Uterus (tissue), 4 donors: ENCODE data around the gene ZMYND19. TPM values are rescaled to one million over a fixed set of nuclear protein-coding genes. Genes with fewer than 3 reads are reported as not detected.
"Not testable (repeated sequence)": the region's sequence is repeated elsewhere in the genome, so short reads cannot be mapped to it uniquely, and the experiment has no call there.

Experiments
- DNase-seq, 2 donors: peaks; one replicate each; pipeline ENCODE4 v3.0.0-alpha.2; 2019 to 2020
- H3K27ac ChIP-seq, 2 donors: fragments of 200-600 bp; sonication (generic); 1 replicate in 1 of 2; 2 replicates in 1 of 2; pipeline ENCODE4 v1.5.1; 2016 to 2018
- H3K27me3 ChIP-seq, 2 donors: fragments of 200-600 bp; sonication (generic); one replicate each; pipeline ENCODE4 v1.5.1; 2018 to 2019; ENCODE audit warnings: control low read depth in 1 of 2
- H3K36me3 ChIP-seq, 2 donors: fragments of 200-600 bp; sonication (generic); one replicate each; pipeline ENCODE4 v1.5.1; 2019; ENCODE audit warnings: control low read depth in 1 of 2
- H3K4me1 ChIP-seq, 2 donors: fragments of 200-600 bp; sonication (generic); one replicate each; pipeline ENCODE4 v1.5.1; 2018 to 2019; ENCODE audit warnings: control low read depth in 1 of 2
- H3K4me3 ChIP-seq, 2 donors: fragments of 200-600 bp; sonication (generic); 1 replicate in 1 of 2; 2 replicates in 1 of 2; pipeline ENCODE4 v1.5.1; 2018 to 2019; ENCODE audit warnings: mild to moderate bottlenecking in 1 of 2
- H3K9me3 ChIP-seq, 2 donors: fragments of 200-600 bp; sonication (generic); one replicate each; pipeline ENCODE4 v1.5.1; 2019; ENCODE audit warnings: control low read depth in 1 of 2
- CTCF ChIP-seq, 4 experiments: fragments of 200-600 bp in 2 of 4; fragments of 450-650 bp in 2 of 4; sonication (generic) in 2 of 4; IDR thresholded peaks; one replicate each; pipeline ENCODE4 v1.5.1; 2016 to 2019; ENCODE audit warnings: antibody characterized with exemption in 4 of 4, mild to moderate bottlenecking in 2 of 4, moderate library complexity in 1 of 4
- POLR2A ChIP-seq, 2 donors: fragments of 450-650 bp; IDR thresholded peaks; one replicate each; pipeline ENCODE4 v1.6.1; 2016; ENCODE audit warnings: antibody characterized with exemption in 2 of 2, mild to moderate bottlenecking in 1 of 2, moderate library complexity in 1 of 2
- intact Hi-C: fragments of 100-400 bp; cut with DNase I; formaldehyde crosslinking; loops from one replicate; pipeline ENCODE4 v1.15.1; 2023; ENCODE audit warnings: low total_unique reads
- total RNA-seq, 4 donors: library from RNA; depleted of rRNA in 3 of 4; stranded (reverse); fragments of >200 nt in 3 of 4; gene quantifications; one replicate each; pipeline versions ENCODE4 v1.1.0 to v1.2.4, GENCODE V29; 2014 to 2023
- donor health status: DM: yes; HTN: yes; CAD: no.

ZMYND19 gene
- total RNA-seq, 4 donors from 2014 or later = 14.7 to 26.4 (median 16.3) TPM

DNA sequence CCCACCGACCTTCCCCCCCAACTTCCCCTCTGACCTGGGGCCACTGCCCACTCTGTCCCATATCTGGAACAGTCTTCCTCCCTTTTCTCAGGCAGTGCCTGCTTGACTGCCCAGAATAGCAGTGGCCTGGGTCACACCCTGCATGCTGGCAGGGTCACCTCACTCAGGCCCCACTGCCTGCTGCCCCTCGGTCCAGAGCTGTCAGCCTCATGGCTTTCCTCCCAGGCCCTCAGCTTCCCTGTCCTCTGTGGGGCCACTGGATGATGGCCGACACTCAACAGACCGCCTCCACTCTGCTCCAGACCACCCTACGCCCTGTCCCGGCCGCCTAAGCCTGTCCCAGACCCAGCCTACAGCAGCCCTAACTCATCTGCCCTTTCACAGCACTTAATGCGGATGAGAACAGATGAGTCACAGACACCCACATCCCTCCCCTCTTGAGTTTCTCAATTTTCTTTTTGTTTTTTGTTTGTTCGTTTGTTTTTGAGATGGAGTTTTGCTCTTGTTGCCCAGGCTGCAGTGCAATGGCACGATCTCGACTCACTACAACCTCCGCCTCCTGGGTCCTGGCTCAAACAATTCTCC lies 46.0 kb downstream of the ZMYND19 start:
- no peak for DNase-seq
- Histone ChIP-seq H3K27ac (peak overlapping the region; percentile 54 to 66), H3K4me1 (no peaks in the 10 kb centered on the region), H3K36me3 (no peaks in the 10 kb centered on the region), H3K27me3 (no peaks in the 10 kb centered on the region), H3K4me3 (no peak overlapping the region), H3K9me3 (no peaks in the 10 kb centered on the region)
- TF ChIP-seq POLR2A (IDR thresholded peaks at IDR 0.05) (no peak), CTCF (IDR thresholded peaks at IDR 0.05) (no peak)
- intact Hi-C loops = no loop called here

DNA sequence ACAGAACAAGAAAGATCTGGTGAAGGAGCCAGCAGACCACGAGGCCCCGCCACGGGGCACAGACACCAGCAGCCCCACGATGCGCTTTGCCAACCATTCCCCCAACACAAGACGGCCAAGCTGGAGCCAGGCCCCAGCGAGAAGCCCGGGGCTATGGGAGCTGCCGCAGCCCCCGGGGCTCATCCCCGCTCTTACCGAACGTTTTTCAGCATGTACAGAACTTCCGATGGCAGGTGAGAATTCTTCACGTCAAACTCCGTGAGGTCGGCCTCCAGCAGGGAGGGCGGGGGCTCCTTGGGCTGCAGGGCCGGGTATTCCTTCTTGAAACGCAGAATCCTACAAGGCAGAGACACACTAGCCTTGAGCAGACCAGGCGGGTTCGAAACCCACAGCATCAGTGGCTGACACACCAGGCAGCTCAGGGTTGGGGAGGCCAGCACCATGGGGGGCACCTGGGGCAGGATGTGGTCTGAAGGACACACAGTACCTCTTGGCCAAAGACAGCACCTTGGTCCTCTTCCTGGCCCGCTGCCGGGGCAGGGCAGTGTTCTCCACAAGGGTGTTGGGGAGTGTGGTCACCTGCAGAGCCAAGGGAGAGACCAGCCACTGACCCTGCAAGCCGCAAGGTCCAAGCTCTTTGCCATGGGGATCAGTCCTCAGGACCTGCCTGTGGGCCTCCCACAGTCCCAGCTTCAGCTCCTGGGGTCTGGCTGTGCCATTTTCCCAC lies 46.9 kb downstream of the ZMYND19 start:
- H3K4me3 ChIP-seq = no peak overlapping the region
- intact Hi-C loops = no loop called here
- no peaks in the 10 kb centered on the region for H3K36me3 ChIP-seq

DNA sequence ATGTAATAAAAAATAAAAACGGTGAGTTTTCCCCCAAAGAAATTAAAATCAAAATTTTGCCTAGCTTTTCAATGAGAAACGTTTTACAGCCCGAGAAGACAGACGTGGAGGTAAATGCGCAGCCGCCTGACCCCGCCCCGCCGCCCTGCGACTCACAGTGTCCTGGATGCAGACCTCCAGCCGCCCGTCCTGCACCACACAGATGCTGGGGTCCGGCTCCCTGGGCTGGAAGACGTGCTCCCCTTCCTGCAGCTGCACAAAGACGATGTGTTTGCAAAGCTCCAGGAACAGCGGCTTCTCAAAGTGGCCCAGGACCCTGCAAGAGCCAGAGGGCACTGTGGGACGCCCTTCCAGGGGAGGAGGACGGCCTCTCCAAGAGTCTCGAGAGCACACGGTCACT lies 47.8 kb downstream of the ZMYND19 start:
- Histone ChIP-seq H3K4me3 (no peak overlapping the region), H3K27ac (no peak overlapping the region), H3K27me3 (no peaks in the 10 kb centered on the region), H3K36me3 (no peaks in the 10 kb centered on the region), H3K9me3 (no peaks in the 10 kb centered on the region), H3K4me1 (no peaks in the 10 kb centered on the region)
- intact Hi-C loops = no loop called here
- TF ChIP-seq CTCF (IDR thresholded peaks at IDR 0.05) (no peak), POLR2A (IDR thresholded peaks at IDR 0.05) (no peak)
- DNase-seq = no peak

More for the DNA sequence above, 46.9 kb downstream of the ZMYND19 start:
- Histone ChIP-seq H3K27me3 (no peaks in the 10 kb centered on the region), H3K4me1 (no peaks in the 10 kb centered on the region), H3K27ac (peak overlapping the region in 1 of 2 donors; percentile 66), H3K9me3 (no peaks in the 10 kb centered on the region)
- TF ChIP-seq CTCF (IDR thresholded peaks at IDR 0.05) (no peak), POLR2A (IDR thresholded peaks at IDR 0.05) (no peak)
- no peak for DNase-seq

- H3K27me3 ChIP-seq = no peaks in the 10 kb centered on the region
- H3K9me3 ChIP-seq = no peaks in the 10 kb centered on the region
- H3K27ac ChIP-seq = no peak overlapping the region
- no peaks in the 10 kb centered on the region for H3K4me1 ChIP-seq
- no peak for DNase-seq
- intact Hi-C loops = no loop called here
- TF ChIP-seq CTCF (IDR thresholded peaks at IDR 0.05) (no peak), POLR2A (IDR thresholded peaks at IDR 0.05) (no peak)
- H3K36me3 ChIP-seq = no peaks in the 10 kb centered on the region
- H3K4me3 ChIP-seq = no peak overlapping the region
Observed at GRCh38 chr9:137540536-137540935, 49.8 kb downstream of the ZMYND19 start.

DNA sequence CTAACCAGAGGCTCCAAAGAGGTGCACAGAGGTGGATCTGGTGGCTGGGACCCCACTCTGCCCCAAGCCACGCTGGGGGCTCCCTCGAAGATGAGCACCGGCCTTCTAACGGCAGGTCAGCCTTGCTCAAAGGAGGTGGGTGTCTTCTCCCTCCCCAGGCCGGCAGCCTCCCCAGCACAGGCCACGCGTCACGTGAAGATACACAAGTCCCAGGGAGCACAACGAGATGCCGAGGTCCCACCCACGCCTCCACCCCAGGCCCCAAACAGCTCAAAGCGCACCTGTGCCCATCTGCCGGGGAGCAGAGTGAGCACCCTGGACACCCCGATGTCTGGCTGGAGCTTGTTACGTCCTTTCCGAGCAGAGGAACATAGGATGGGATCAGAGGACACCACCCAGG lies 52.3 kb downstream of the ZMYND19 start:
- H3K27me3 ChIP-seq = no peaks in the 10 kb centered on the region
- TF ChIP-seq CTCF (IDR thresholded peaks at IDR 0.05) = no peak
- TF ChIP-seq POLR2A (IDR thresholded peaks at IDR 0.05) = no peak
- H3K4me1 ChIP-seq = no peaks in the 10 kb centered on the region
- H3K27ac ChIP-seq = no peak overlapping the region
- intact Hi-C loops = no loop called here
- no peak for DNase-seq
- H3K36me3 ChIP-seq = no peaks in the 10 kb centered on the region
- no peaks in the 10 kb centered on the region for H3K9me3 ChIP-seq
- H3K4me3 ChIP-seq = no peak overlapping the region

DNA sequence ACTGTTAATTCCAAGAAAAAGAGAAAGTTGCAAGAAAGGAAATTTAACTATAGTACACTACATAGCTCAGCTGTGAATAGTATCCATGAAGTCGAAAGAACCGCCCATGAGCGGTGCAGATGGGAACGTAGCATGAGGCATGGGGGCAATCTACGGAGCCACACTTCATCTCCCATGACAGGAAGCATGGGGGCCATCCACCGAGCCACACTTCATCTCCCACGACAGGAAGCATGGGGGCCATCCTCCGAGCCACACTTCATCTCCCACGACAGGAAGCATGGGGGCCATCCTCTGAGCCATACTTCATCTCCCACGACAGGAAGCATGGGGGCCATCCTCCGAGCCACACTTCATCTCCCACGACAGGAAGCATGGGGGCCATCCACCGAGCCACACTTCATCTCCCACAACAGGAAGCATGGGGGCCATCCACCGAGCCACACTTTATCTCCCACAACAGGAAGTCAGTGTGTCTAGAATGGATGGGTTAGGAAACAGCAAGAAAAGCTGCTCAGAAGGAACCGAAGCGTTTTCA lies 53.6 kb downstream of the ZMYND19 start:
- H3K27ac ChIP-seq, intact Hi-C loops, H3K36me3 ChIP-seq, H3K4me3 ChIP-seq, DNase-seq, H3K4me1 ChIP-seq, H3K9me3 ChIP-seq, H3K27me3 ChIP-seq: not testable (repeated sequence)
